GM19193 (cell line): ENCODE data around the gene PICK1.

Source experiments
- POLR2A ChIP-seq: IDR thresholded peaks from 4 replicates; pipeline ENCODE4 v1.6.1; 2011; ENCODE audit not compliant: insufficient read depth, insufficient read length; ENCODE audit errors: extremely low read depth

PICK1 gene

GRCh38 chr22:38085501-38085900, 28.3 kb downstream of the PICK1 start:
- TF ChIP-seq POLR2A = no peak

DNA sequence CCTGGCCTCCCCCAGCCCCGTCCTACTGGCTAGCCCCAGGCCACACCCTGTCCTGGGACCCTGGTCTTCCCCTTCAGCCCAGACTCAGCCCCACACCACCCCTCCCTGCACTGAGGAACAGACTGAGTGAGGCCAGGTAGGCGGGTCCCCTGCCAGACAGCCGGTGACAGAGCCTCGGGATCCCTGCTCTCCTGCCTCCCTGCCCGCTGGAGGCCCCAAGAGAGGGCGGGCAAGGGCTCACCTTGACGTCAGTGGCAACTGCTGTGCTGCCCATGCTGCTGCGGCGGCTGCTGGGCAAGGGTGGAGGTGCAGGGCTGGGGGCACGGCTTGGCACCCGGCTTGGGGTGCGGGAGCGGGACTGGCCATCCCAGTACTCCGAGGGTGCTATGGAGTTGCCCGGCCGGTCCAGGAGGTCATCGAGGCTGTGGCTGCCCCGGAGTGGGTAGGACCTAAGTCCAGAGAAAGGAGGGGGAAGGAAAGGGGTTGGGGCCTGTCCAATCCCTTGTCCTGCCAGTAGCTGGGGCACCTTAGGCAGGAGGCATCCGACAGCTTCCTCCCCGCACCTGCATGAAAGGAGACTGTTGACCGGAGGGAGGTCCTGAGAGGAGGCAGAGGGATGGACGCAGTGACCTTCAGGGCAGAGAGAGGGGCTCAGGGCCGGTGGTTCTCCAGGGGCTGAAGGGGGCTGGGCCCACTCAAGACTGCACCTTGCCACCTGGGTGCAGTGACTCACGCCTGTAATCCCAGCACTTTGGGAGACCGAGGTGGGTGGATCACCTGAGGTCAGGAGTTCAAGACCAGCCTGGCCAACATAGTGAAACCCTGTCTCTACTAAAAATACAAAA, 29.0 kb downstream of the PICK1 start:
- no peak for TF ChIP-seq POLR2A

DNA sequence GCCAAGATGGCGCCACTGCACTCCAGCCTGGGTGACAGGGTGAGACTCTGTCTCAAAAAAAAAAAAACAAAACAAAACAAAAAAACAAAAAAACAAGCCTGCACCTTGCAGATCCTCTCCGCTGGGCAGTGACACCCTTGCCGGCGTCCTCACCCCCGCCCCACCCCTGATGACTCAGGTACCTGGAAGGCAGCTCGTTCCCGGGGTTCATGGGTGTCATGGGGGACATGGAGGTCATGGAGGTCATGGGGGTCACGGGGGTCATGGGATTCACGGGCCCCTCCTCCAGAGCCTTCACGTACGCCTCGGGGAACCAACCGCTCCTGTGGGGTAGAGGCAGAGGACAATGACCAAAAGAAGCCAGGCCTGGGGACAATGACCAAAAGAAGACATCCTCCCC, 29.7 kb downstream of the PICK1 start:
- TF ChIP-seq POLR2A = no peak

DNA sequence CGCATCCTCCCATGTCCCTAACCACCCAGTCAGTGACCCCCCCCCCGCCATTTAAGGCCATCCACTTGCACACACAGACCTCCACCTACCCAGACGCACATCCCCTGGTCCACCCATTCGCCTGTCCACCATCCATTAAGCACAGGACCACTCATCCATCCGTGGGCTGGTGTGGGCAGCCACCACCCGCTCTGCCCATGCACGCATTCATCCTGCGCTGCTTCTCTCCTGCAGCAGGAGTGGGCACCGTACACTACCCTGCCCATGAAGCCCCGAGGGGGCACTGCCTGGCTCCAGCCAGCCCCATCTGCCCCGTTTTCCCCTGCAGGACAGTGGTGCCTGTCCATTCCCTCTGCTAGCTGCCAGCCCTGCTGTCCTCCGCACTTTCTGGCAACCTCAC, 30.7 kb downstream of the PICK1 start:
- TF ChIP-seq POLR2A = no peak

- no peak for TF ChIP-seq POLR2A
Measured at GRCh38 chr22:38088629-38089473, 31.6 kb downstream of the PICK1 start.

GRCh38 chr22:38089474-38089851, 32.3 kb downstream of the PICK1 start:
- TF ChIP-seq POLR2A = no peak

GRCh38 chr22:38097058-38097457, 39.9 kb downstream of the PICK1 start:
- no peak for TF ChIP-seq POLR2A

DNA sequence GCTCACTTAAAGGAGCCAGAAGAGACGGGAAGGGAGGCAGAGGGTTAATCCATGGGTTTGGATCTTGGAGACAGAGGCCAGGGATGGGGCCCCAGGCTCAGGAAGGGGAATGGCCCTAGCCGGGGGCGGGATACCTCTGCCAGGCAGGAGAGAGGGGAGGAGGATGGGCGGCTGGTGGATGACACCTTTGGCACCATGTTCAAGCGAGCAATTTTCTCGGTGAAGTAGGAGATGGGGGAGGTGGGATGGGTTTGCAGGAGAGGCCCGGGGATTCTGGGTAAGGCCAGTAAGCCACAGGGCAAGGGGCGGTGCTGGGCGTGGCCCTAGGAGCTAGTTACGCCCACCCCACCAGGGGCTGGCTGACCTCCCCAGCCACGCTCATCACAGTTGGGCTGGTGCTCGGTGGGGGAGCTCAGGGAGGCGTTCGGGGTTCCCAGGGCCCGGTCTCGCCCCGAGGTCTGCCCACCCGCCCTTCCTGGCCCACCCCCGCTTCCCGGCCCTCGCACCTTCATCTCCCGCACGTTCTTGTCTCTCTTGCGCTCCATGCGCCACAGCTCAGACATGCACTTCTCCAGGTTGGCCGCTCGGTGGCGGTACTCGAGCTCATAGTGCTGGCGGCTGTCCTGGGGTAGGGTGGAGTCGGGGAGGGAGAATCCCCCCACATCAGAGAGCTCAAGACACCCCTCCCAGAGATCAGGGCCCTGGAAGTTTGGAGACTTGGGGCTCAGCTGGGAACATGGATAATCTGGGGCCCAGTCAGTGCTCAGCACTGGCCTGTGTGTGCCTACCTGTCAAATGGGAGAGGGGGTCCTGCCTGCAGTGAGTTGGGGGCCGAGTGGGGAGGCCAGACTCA, 40.6 kb downstream of the PICK1 start:
- no peak for TF ChIP-seq POLR2A

GRCh38 chr22:38098410-38099249, 41.4 kb downstream of the PICK1 start:
- no peak for TF ChIP-seq POLR2A

DNA sequence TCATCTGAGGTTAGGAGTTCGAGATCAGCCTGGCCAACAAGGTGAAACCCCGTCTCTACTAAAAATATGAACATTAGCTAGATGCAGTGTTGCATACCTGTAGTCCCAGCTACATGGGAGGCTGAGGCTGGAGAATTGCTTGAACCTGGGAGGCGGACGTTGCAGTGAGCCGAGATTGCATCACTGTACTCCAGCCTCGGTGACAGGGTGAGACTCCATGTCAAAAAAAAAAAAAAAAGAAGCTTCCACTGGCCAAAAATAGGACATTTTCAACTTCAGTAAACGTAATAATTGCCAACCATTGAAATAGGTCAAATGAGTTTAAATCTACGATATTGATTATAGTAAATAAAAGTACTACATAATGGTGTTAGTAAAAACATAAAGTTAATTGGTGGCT, 46.4 kb downstream of the PICK1 start:
- TF ChIP-seq POLR2A = no peak

DNA sequence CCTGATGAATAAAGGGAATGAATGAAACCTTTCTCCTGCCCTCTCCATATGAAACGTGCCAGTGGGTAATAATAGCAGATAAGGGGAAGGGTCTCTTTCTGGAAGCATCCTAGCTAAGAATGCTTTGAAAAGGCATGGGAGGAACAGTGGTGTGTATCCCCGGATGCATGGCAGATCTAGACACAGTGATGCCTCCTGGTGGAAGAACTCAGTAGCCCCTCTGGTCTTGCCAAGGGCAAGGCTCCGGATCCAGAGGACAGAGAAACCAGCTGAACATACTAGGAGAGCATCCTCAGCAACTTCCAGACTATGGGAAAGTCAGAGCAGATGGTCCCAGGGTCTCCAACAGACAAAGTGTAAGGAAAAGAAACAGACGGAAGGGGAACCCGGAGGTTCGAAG, 46.9 kb downstream of the PICK1 start:
- TF ChIP-seq POLR2A = no peak

GRCh38 chr22:38106814-38107578, 49.8 kb downstream of the PICK1 start:
- no peak for TF ChIP-seq POLR2A
